PC-9 (cell line): ENCODE data around the gene SPPL3. TPM values are rescaled to one million over a fixed set of nuclear protein-coding genes. Genes with fewer than 3 reads are reported as not detected.

Experiments
- BruUV-seq: library from RNA; stranded (reverse); fragments of 400-500 nt; replicated peaks from 2 replicates; lab custom pipeline; 2021; lab: Mats Ljungman, UMichigan
- CTCF ChIA-PET: fragments of 300-600 bp; sonication (Branson Sonifier 250); formaldehyde crosslinking; loops from one replicate; lab custom pipeline; 2022; ENCODE audit warnings: antibody characterized with exemption; lab: Charles Lee
- POLR2A ChIA-PET: fragments of 300-600 bp; sonication (Branson Sonifier 250); formaldehyde crosslinking; loops from one replicate; lab custom pipeline; 2022; ENCODE audit warnings: antibody characterized with exemption; ENCODE audit not compliant: unreplicated experiment; lab: Charles Lee
- DNase-seq, 2 experiments: peaks; one replicate each; pipeline versions ENCODE4 v3.0.0 to v3.0.0-alpha.2; 2015 to 2022; ENCODE audit warnings: mixed read lengths in 1 of 2
- H2AFZ ChIP-seq: fragments of 200-600 bp; sonication (generic); 2 replicates; pipeline ENCODE4 v1.8.1; 2017; ENCODE audit warnings: antibody characterized with exemption
- H3F3A ChIP-seq: fragments of 200-600 bp; sonication (generic); 2 replicates; pipeline ENCODE4 v1.8.1; 2017; ENCODE audit warnings: antibody characterized with exemption, mild to moderate bottlenecking, low read depth; ENCODE audit not compliant: insufficient read depth
- H3K27ac ChIP-seq: fragments of 200-600 bp; sonication (generic); 2 replicates; pipeline ENCODE4 v1.6.1; 2016; ENCODE audit warnings: mixed run types
- H3K27me3 ChIP-seq: fragments of 200-600 bp; sonication (generic); 2 replicates; pipeline ENCODE4 v1.6.1; 2016; ENCODE audit warnings: low read depth, mixed run types; ENCODE audit not compliant: insufficient read depth
- H3K36me3 ChIP-seq: fragments of 200-600 bp; sonication (generic); 2 replicates; pipeline ENCODE4 v1.6.1; 2016; ENCODE audit warnings: low read depth, mixed run types
- H3K4me1 ChIP-seq: fragments of 200-600 bp; sonication (generic); replicated peaks from 2 replicates; pipeline ENCODE4 v1.6.1; 2016; ENCODE audit warnings: mixed run types; ENCODE audit not compliant: insufficient read depth
- H3K4me2 ChIP-seq: fragments of 200-600 bp; sonication (generic); 2 replicates; pipeline ENCODE4 v1.6.1; 2017; ENCODE audit warnings: mixed run types
- H3K4me3 ChIP-seq: fragments of 200-600 bp; sonication (generic); 2 replicates; pipeline ENCODE4 v1.6.1; 2016; ENCODE audit warnings: mixed run types
- H3K79me2 ChIP-seq: fragments of 200-600 bp; sonication (generic); 2 replicates; pipeline ENCODE4 v1.6.1; 2017; ENCODE audit warnings: low read depth, mixed run types
- H3K9me2 ChIP-seq: fragments of 200-600 bp; sonication (generic); 2 replicates; pipeline ENCODE4 v1.8.1; 2017; ENCODE audit warnings: mild to moderate bottlenecking; ENCODE audit not compliant: insufficient read depth
- H3K9me3 ChIP-seq: fragments of 200-600 bp; sonication (generic); 2 replicates; pipeline ENCODE4 v1.8.1; 2016; ENCODE audit warnings: low read depth; ENCODE audit not compliant: insufficient read depth
- H4K20me1 ChIP-seq: fragments of 200-600 bp; sonication (generic); 2 replicates; pipeline ENCODE4 v1.8.1; 2017; ENCODE audit not compliant: insufficient read depth
- EZH2 ChIP-seq: fragments of 200-600 bp; sonication (generic); IDR thresholded peaks from 2 replicates; pipeline ENCODE4 v1.8.0; 2017; ENCODE audit warnings: antibody characterized with exemption, low read depth
- intact Hi-C: fragments of 100-400 bp; cut with micrococcal nuclease; formaldehyde crosslinking; loops from one replicate; pipeline ENCODE4 v1.10.0; 2022; ENCODE audit not compliant: unreplicated experiment
- total RNA-seq: library from RNA; stranded (reverse); gene quantifications from 2 replicates; pipeline ENCODE4 v1.2.3, GENCODE V29; 2021
- TF ChIP-seq, protein P1 (sequence below): fragments of 200-600 bp; sonication (generic); conservative IDR thresholded peaks from 2 replicates; pipeline ENCODE4 v1.6.1; 2017; ENCODE audit warnings: mixed run types, antibody characterized with exemption, mild to moderate bottlenecking, moderate library complexity

The SPPL3 gene
- total RNA-seq, 1 experiment from 2014 or later: 44.7 TPM

GRCh38 chr12:120922279-120922678 is 18.1 kb upstream of the SPPL3 start:
- H3K9me2 ChIP-seq: no peaks in the 10 kb centered on the region
- H2AFZ ChIP-seq: no peak overlapping the region
- H3K36me3 ChIP-seq: no peaks in the 10 kb centered on the region
- ChIA-PET POLR2A (no interaction called here), CTCF (interaction anchor here (0.7 kb wide), 1 partner anchor 393 kb away, joined by 8 read pairs; no protein-coding TSS in a partner anchor)
- intact Hi-C loops: no loop called here
- peaks cover 18% of the 10 kb centered on the region for H3K4me1 ChIP-seq
- BruUV-seq: no TSS peak
- H3K27ac ChIP-seq: no peak overlapping the region
- TF ChIP-seq, protein P1, sequence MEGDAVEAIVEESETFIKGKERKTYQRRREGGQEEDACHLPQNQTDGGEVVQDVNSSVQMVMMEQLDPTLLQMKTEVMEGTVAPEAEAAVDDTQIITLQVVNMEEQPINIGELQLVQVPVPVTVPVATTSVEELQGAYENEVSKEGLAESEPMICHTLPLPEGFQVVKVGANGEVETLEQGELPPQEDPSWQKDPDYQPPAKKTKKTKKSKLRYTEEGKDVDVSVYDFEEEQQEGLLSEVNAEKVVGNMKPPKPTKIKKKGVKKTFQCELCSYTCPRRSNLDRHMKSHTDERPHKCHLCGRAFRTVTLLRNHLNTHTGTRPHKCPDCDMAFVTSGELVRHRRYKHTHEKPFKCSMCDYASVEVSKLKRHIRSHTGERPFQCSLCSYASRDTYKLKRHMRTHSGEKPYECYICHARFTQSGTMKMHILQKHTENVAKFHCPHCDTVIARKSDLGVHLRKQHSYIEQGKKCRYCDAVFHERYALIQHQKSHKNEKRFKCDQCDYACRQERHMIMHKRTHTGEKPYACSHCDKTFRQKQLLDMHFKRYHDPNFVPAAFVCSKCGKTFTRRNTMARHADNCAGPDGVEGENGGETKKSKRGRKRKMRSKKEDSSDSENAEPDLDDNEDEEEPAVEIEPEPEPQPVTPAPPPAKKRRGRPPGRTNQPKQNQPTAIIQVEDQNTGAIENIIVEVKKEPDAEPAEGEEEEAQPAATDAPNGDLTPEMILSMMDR: no peak
- TF ChIP-seq EZH2: no peak
- no peaks in the 10 kb centered on the region for H3K79me2 ChIP-seq
- peaks cover 18% of the 10 kb centered on the region for H3F3A ChIP-seq
- DNase-seq: no peak
- no peaks in the 10 kb centered on the region for H3K9me3 ChIP-seq
- no peaks in the 10 kb centered on the region for H4K20me1 ChIP-seq
- H3K4me3 ChIP-seq: no peak overlapping the region
- no peak overlapping the region for H3K4me2 ChIP-seq
- H3K27me3 ChIP-seq: no peaks in the 10 kb centered on the region

DNA sequence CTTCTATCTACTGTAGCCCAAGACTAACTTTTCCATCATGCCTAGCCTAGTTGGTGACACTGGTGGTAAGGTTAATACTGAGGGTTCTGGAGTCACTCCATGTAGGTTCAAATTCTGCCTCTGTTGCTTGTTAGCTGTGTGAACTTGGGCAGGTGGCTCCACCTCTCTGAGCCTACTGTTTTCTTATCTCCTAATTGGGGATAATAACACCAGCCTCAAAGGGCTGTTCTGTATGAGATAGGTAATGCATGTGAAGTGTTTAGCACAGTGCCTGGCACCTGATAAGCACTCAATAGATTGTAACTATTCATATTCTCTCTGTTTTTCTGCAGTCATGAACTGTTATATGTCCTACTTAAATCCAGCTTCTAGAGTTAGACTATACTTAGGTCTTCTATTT is 17.5 kb upstream of the SPPL3 start:
- Histone ChIP-seq H3K79me2 (no peaks in the 10 kb centered on the region), H2AFZ (no peak overlapping the region), H4K20me1 (no peaks in the 10 kb centered on the region), H3K9me3 (no peaks in the 10 kb centered on the region), H3K4me1 (peaks cover 18% of the 10 kb centered on the region), H3K9me2 (no peaks in the 10 kb centered on the region), H3K27me3 (no peaks in the 10 kb centered on the region), H3F3A (peaks cover 18% of the 10 kb centered on the region), H3K27ac (no peak overlapping the region), H3K4me2 (no peak overlapping the region), H3K36me3 (no peaks in the 10 kb centered on the region), H3K4me3 (no peak overlapping the region)
- ChIA-PET CTCF (no interaction called here), POLR2A (no interaction called here)
- no peak for TF ChIP-seq EZH2
- TF ChIP-seq, protein P1: no peak
- intact Hi-C loops: no loop called here
- DNase-seq: no peak
- BruUV-seq: no TSS peak

DNA sequence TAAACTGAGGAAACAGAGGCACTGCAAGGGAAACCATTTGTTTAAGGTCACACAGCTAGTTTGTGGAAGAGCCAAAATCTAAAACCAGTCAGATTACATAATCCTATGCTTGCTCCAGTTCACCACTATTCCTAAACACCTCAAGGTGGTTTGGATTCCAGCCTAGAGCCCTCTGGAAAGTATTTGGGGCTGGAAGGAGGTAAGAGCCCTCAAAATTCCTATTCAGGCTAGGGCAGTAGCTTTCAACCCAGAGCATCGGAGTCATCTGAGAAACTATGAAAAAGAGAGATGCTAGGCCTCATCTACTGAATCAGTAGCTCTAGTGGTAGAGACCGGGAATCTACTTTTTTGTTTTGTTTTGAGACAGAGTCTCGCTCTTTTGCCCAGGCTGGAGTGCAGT is 16.0 kb upstream of the SPPL3 start:
- H3K27me3 ChIP-seq: no peaks in the 10 kb centered on the region
- H3K27ac ChIP-seq: no peak overlapping the region
- H4K20me1 ChIP-seq: no peaks in the 10 kb centered on the region
- TF ChIP-seq, protein P1: no peak
- TF ChIP-seq EZH2: no peak
- no peak overlapping the region for H3K4me2 ChIP-seq
- H3K4me3 ChIP-seq: no peak overlapping the region
- no peaks in the 10 kb centered on the region for H3K36me3 ChIP-seq
- ChIA-PET CTCF (no interaction called here), POLR2A (no interaction called here)
- BruUV-seq: no TSS peak
- peaks cover 6% of the 10 kb centered on the region for H3K4me1 ChIP-seq
- no peak overlapping the region for H2AFZ ChIP-seq
- no peak for DNase-seq
- peaks cover 4% of the 10 kb centered on the region; the same call in 1 of the 2 replicates for H3F3A ChIP-seq
- H3K79me2 ChIP-seq: no peaks in the 10 kb centered on the region
- no peaks in the 10 kb centered on the region for H3K9me2 ChIP-seq
- no peaks in the 10 kb centered on the region for H3K9me3 ChIP-seq
- intact Hi-C loops: no loop called here
